HEK293 (cell line): Measurements from ENCODE around the gene AKAP14.

Experiments
- CTCF ChIP-seq: fragments of 450-650 bp; formaldehyde crosslinking; IDR thresholded peaks from 2 replicates; pipeline ENCODE4 v1.5.1; 2016; ENCODE audit warnings: missing biosample characterization, missing genetic modification characterization
- KLF17 ChIP-seq: fragments of 450-650 bp; formaldehyde crosslinking; IDR thresholded peaks from 2 replicates; pipeline ENCODE4 v1.5.1; 2016; ENCODE audit warnings: missing biosample characterization, missing genetic modification characterization
- SALL2 ChIP-seq: fragments of 450-650 bp; formaldehyde crosslinking; IDR thresholded peaks from 2 replicates; pipeline ENCODE4 v1.5.0; 2017; ENCODE audit warnings: missing biosample characterization, mild to moderate bottlenecking, missing genetic modification characterization, borderline replicate concordance
- ZNF544 ChIP-seq: fragments of 450-650 bp; formaldehyde crosslinking; IDR thresholded peaks from 2 replicates; pipeline ENCODE4 v1.5.0; 2017; ENCODE audit warnings: missing biosample characterization, missing genetic modification characterization
- ZNF707 ChIP-seq: fragments of 450-650 bp; formaldehyde crosslinking; IDR thresholded peaks from 2 replicates; pipeline ENCODE4 v1.5.1; 2016; ENCODE audit warnings: missing biosample characterization, missing genetic modification characterization

GRCh38 chrX:119942831-119943184 lies 47.1 kb downstream of the AKAP14 start:
- TF ChIP-seq KLF17 (tag by site-specific recombination) = no peak
- TF ChIP-seq SALL2 (tag by site-specific recombination) = no peak
- TF ChIP-seq CTCF (tag by site-specific recombination) = no peak
- TF ChIP-seq ZNF544 = no peak
- TF ChIP-seq ZNF707 = no peak
